Measurements from ENCODE around the gene SGMS1.
"Not testable (repeated sequence)": the region's sequence is repeated elsewhere in the genome, so short reads cannot be mapped to it uniquely, and the experiment has no call there.

Gene SGMS1

GRCh38 chr10:50373821-50374501, 249.8 kb downstream of the SGMS1 start:
- in situ Hi-C loops (cut with MboI; ENCODE audit: low pct_unique_long_range_greater_than_20kb, low sequenced_read_pairs), result no loop called here
- no peak for DNase-seq

GRCh38 chr10:50369931-50370330, 253.8 kb downstream of the SGMS1 start:
- in situ Hi-C loops (cut with MboI; ENCODE audit: low pct_unique_long_range_greater_than_20kb, low sequenced_read_pairs), result no loop called here
- no peak for DNase-seq

DNA sequence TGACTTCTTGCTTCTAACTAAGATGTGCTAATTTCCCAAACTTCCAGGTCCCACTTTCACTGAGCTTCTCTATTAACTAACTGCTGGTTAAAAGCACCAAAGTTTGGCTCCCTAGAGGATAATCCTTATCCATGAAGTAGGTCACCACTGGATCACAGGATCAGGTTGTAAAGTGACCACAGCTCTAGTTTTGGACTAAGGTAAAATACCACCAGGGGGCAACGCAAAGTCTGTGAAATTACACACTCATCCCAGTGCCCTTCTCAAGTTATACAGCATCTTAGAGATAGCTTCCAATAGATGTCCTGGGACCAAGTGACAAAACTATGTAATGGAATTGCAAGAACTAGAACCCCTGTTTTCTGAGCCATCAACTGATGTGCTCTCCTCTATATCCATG, 256.0 kb downstream of the SGMS1 start:
- DNase-seq, result peak; percentile 41
- in situ Hi-C loops (cut with MboI; ENCODE audit: low pct_unique_long_range_greater_than_20kb, low sequenced_read_pairs), result no loop called here

DNA sequence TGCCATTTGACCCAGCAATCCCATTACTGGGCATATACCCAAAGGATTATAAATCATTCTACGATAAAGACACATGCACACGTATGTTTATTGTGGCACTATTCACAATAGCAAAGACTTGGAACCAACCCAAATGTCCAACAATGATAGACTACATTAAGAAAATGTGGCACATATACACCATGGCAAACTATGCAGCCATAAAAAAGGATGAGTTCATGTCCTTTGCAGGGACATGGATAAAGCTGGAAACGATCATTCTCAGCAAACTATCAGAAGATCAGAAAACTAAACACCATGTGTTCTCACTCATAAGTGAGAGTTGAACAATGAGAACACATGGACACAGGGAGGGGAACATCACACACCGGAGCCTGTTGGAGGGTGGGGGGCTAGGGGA, 257.3 kb downstream of the SGMS1 start:
- in situ Hi-C loops (cut with MboI; ENCODE audit: low pct_unique_long_range_greater_than_20kb, low sequenced_read_pairs); DNase-seq: not testable (repeated sequence)

DNA sequence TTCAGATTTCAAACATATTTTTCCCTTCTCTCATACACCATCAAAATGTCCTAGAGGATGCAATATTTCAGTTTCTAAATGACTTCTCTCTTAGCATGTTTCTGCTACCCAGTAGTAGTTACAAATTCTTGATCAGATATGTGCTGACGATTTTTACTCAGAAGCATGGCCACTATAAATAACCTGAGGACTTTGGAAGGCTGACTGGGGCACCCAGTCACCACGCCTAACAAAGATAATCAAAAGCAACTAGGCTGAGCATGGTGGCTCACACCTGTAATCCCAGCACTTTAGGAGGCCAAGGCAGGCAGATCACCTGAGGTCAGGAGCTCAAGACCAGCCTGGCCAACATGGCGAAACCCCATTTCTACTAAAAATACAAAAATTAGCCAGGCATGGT, 259.0 kb downstream of the SGMS1 start:
- DNase-seq; in situ Hi-C loops (cut with MboI; ENCODE audit: low pct_unique_long_range_greater_than_20kb, low sequenced_read_pairs): not testable (repeated sequence)

DNA sequence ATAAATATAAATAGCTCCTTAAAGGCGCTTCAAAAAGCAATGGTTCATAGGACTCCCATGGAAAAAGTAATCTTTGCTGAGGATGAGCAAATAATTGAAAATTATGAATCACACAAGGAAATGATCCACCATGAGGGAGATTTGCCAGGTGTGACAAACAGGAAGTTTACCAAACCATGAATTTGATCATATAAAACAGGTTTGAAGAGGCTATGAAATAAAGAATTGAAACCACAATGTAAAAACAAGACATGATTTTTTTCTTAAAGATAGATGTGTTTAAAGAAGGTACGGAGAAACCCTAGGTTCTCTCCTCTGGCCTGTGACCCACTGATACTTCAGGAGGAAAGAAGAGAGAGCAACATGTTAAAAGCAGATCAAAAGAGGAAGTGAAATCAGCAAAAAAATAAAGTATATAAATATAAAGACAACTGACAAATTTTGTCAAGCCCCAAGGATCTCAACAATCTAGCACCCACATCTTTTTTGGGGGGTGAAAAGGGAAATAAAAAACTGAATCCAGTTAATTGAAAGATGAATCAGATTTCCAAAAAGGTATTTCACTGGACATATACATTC, 261.1 kb downstream of the SGMS1 start:
- peak; percentile 26 for DNase-seq

DNA sequence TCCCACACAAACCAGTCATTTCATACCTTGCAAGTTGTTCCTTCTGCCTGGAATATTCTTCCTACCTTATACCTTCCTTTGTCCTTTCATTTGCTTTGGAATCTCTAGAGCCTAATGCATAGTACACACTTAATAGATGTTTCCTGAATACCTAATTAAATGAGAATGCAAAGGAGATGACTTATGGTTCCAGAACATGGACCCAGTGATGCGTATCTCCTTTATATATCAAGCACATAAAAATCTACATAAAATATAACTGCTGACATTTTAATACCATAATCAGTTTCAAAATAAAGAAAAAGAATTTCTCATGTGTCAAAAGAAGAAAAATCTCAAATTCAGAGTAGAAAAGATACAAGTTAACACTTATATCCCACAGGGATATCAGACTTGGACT, 261.8 kb downstream of the SGMS1 start:
- DNase-seq, result no peak

More for the DNA sequence above, 261.1 kb downstream of the SGMS1 start:
- in situ Hi-C loops (cut with MboI; ENCODE audit: low pct_unique_long_range_greater_than_20kb, low sequenced_read_pairs), result no loop called here

GRCh38 chr10:50360077-50360850, 263.5 kb downstream of the SGMS1 start:
- in situ Hi-C loops (cut with MboI; ENCODE audit: low pct_unique_long_range_greater_than_20kb, low sequenced_read_pairs), result no loop called here
- DNase-seq, result no peak

More for the DNA sequence above, 261.8 kb downstream of the SGMS1 start:
- in situ Hi-C loops (cut with MboI; ENCODE audit: low pct_unique_long_range_greater_than_20kb, low sequenced_read_pairs), result no loop called here

GRCh38 chr10:50358925-50359687, 264.6 kb downstream of the SGMS1 start:
- DNase-seq, result no peak
- in situ Hi-C loops (cut with MboI; ENCODE audit: low pct_unique_long_range_greater_than_20kb, low sequenced_read_pairs), result no loop called here

DNA sequence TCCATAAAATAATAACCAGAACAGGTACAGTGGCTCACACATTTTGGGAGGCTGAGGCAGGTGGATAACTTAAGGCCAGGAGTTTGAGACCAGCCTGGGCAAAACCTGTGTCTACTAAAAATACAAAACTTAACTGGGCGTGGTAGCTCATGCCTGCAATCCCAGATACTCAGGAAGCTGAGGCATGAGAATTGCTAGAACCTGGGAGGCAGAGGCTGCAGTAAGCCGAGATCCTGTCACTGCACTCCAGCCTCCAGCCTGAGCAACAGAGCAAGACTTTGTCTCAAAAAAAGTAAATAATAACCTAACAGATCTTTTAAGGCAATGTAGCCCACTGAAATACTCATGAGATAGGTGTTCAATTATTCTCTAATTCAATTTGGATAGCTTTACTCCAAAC, 265.3 kb downstream of the SGMS1 start:
- no peak for DNase-seq
- in situ Hi-C loops (cut with MboI; ENCODE audit: low pct_unique_long_range_greater_than_20kb, low sequenced_read_pairs), result no loop called here

GRCh38 chr10:50356481-50356832, 267.3 kb downstream of the SGMS1 start:
- DNase-seq; in situ Hi-C loops (cut with MboI; ENCODE audit: low pct_unique_long_range_greater_than_20kb, low sequenced_read_pairs): not testable (repeated sequence)

- in situ Hi-C loops (cut with MboI; ENCODE audit: low pct_unique_long_range_greater_than_20kb, low sequenced_read_pairs); DNase-seq: not testable (repeated sequence)
Observed at GRCh38 chr10:50355693-50356480, 267.9 kb downstream of the SGMS1 start.

DNA sequence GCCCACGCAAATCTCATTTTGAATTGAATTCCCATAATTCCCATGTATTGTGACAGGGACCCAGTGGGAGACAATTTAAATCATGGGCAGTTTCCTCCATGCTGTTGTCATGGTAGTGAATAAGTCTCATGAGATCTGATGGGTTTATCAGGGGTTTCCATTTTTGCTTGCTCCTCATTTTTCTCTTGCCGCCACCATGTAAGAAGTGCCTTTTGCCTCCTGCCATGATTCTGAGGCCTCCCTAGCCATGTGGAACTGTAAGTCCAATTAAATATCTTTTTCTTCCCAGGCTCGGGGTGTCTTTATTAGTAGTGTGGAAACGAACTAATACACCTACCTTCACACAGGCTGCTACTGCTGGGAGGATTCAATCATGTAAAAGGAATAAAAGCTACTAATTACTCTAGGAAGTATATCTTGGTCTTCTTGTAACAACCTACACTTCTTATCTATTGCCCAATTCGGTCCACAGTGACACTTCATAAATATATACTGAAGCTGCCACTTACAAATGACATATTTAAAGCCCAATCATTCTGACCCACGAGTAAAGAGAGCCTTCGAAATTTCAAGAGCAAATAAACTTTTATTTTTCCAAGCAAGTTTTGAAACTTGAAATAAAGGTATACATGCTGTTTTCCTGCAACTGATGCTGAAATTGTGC, 272.1 kb downstream of the SGMS1 start:
- in situ Hi-C loops (cut with MboI; ENCODE audit: low pct_unique_long_range_greater_than_20kb, low sequenced_read_pairs), result no loop called here
- no peak for DNase-seq

GRCh38 chr10:50350366-50350765, 273.4 kb downstream of the SGMS1 start:
- in situ Hi-C loops (cut with MboI; ENCODE audit: low pct_unique_long_range_greater_than_20kb, low sequenced_read_pairs), result no loop called here
- no peak for DNase-seq

- in situ Hi-C loops (cut with MboI; ENCODE audit: low pct_unique_long_range_greater_than_20kb, low sequenced_read_pairs), result no loop called here
- DNase-seq, result no peak
Observed at GRCh38 chr10:50349554-50349953, 274.2 kb downstream of the SGMS1 start.

- DNase-seq, result peak; percentile 42
- in situ Hi-C loops (cut with MboI; ENCODE audit: low pct_unique_long_range_greater_than_20kb, low sequenced_read_pairs), result no loop called here
Observed at GRCh38 chr10:50347394-50347802, 276.4 kb downstream of the SGMS1 start.

GRCh38 chr10:50346942-50347341, 276.8 kb downstream of the SGMS1 start:
- in situ Hi-C loops (cut with MboI; ENCODE audit: low pct_unique_long_range_greater_than_20kb, low sequenced_read_pairs), result no loop called here
- DNase-seq, result no peak

DNA sequence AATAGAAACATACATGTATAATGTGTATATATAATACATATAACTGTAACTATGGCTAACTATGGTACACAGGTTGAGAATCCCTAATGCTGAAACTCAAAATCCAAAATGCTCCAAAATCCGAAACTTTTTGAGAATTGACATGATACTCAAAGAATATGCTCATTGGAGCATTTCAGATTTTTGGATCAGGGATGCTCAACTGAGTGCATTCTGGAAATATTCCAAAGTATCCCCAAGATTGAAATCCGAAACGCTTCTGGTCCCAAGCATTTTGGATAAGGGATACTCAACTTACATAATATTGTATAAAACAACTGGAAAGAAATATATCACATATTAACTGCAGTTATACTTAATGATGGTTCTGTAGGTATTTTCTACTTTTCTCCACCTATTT, 278.2 kb downstream of the SGMS1 start:
- no peak for DNase-seq
- in situ Hi-C loops (cut with MboI; ENCODE audit: low pct_unique_long_range_greater_than_20kb, low sequenced_read_pairs), result no loop called here
